ENCODE data around the gene RAPGEF4.

- TF ChIP-seq CTCF (IDR thresholded peaks at IDR 0.05) (no peak), EZH2 (IDR thresholded peaks at IDR 0.05; ENCODE audit: borderline replicate concordance, insufficient read depth, low read depth, low read length, poor library complexity, severe bottlenecking) (no peak)
Measured at GRCh38 chr2:173087214-173087581, 351.6 kb downstream of the RAPGEF4 start.

Data from B cell (primary cell).